Keratinocyte (primary cell): ENCODE results near the gene ZNF335. TPM values are rescaled to one million over a fixed set of nuclear protein-coding genes. Genes with fewer than 3 reads are reported as not detected.

Source experiments
- DNase-seq: peaks from one replicate; pipeline ENCODE4 v3.0.0-alpha.2; 2011; ENCODE audit warnings: low read depth, missing footprints, low spot score
- FAIRE-seq: peaks from 2 replicates; lab custom pipeline; 2011; peaks lifted over from hg19 to GRCh38; lab: Jason Lieb, UNC
- H2AFZ ChIP-seq: 2 replicates; pipeline ENCODE4 v1.6.0; 2012; ENCODE audit warnings: low read length, control low read depth, inconsistent platforms; ENCODE audit not compliant: control insufficient read depth
- H3K27ac ChIP-seq: 2 replicates; pipeline ENCODE4 v1.5.1; 2011; ENCODE audit warnings: low read length; ENCODE audit not compliant: control insufficient read depth, insufficient read depth
- H3K27me3 ChIP-seq: 3 replicates; pipeline ENCODE4 v1.6.0; 2011; ENCODE audit warnings: low read length; ENCODE audit not compliant: control insufficient read depth, insufficient read depth; ENCODE audit errors: extremely low read depth
- H3K36me3 ChIP-seq, 2 experiments: 2 replicates in 1 of 2; 3 replicates in 1 of 2; pipeline ENCODE4 v1.5.1; 2011; ENCODE audit warnings: low read length in 2 of 2, mild to moderate bottlenecking in 1 of 2; ENCODE audit not compliant: control insufficient read depth in 2 of 2, insufficient read depth in 2 of 2; ENCODE audit errors: extremely low read depth in 1 of 2
- H3K4me1 ChIP-seq: 3 replicates; pipeline ENCODE4 v1.5.1; 2011; ENCODE audit warnings: low read length; ENCODE audit not compliant: control insufficient read depth, insufficient read depth; ENCODE audit errors: extremely low read depth
- H3K4me2 ChIP-seq: 3 replicates; pipeline ENCODE4 v1.6.0; 2011; ENCODE audit warnings: low read depth, low read length; ENCODE audit not compliant: control insufficient read depth, insufficient read depth; ENCODE audit errors: extremely low read depth
- H3K4me3 ChIP-seq, 3 experiments: fragments of 200-600 bp in 1 of 3; sonication (generic) in 1 of 3; 2 replicates in 2 of 3; 3 replicates in 1 of 3; pipeline ENCODE4 v1.5.1; 2011 to 2016; ENCODE audit warnings: low read length in 3 of 3, mild to moderate bottlenecking in 3 of 3, control low read depth in 2 of 3, inconsistent platforms in 1 of 3, low read depth in 1 of 3, mixed read lengths in 1 of 3, mixed run types in 1 of 3, moderate library complexity in 1 of 3; ENCODE audit not compliant: control insufficient read depth in 2 of 3, insufficient read depth in 2 of 3; ENCODE audit errors: extremely low read depth in 1 of 3
- H3K79me2 ChIP-seq: 2 replicates; pipeline ENCODE4 v1.6.0; 2012; ENCODE audit warnings: low read length; ENCODE audit not compliant: control insufficient read depth, insufficient read depth
- H3K9ac ChIP-seq: 3 replicates; pipeline ENCODE4 v1.6.0; 2011; ENCODE audit warnings: low read length; ENCODE audit not compliant: control insufficient read depth, insufficient read depth; ENCODE audit errors: extremely low read depth
- H3K9me1 ChIP-seq: 3 replicates; pipeline ENCODE4 v1.6.0; 2011; ENCODE audit warnings: low read length; ENCODE audit not compliant: control insufficient read depth, insufficient read depth; ENCODE audit errors: extremely low read depth
- H3K9me3 ChIP-seq: 2 replicates; pipeline ENCODE4 v1.5.1; 2012; ENCODE audit warnings: low read depth, low read length; ENCODE audit not compliant: control insufficient read depth
- H4K20me1 ChIP-seq: 3 replicates; pipeline ENCODE4 v1.6.0; 2011; ENCODE audit warnings: low read length; ENCODE audit not compliant: control insufficient read depth, insufficient read depth; ENCODE audit errors: extremely low read depth
- EZH2 ChIP-seq: IDR thresholded peaks from one replicate; pipeline ENCODE4 v1.6.1; 2012; ENCODE audit warnings: inconsistent platforms, mild to moderate bottlenecking, low read length, moderate library complexity
- dilution Hi-C: fragments of 300-500 bp; cut with MboI; formaldehyde crosslinking; loops from one replicate; pipeline ENCODE4 v1.7.0; 2020; ENCODE audit warnings: low sequenced_read_pairs; ENCODE audit not compliant: extremely low pct_ligation_motif_present
- polyA plus RNA-seq, 5 experiments: library from polyadenylated mRNA; depleted of rRNA in 3 of 5; stranded (reverse) in 3 of 5; stranded (forward) in 1 of 5; unstranded in 1 of 5; fragments of >200 nt; gene quantifications; 1 replicate in 1 of 5; 2 replicates in 3 of 5; 3 replicates in 1 of 5; pipeline versions ENCODE4 v1.2.1 to v1.2.3, GENCODE V29; 2011 to 2012; ENCODE audit warnings: missing spikeins in 2 of 5, low read depth in 1 of 5, low replicate concordance in 1 of 5
- TF ChIP-seq, protein P1 (sequence below), 3 experiments: IDR thresholded peaks in 1 of 3; conservative IDR thresholded peaks in 1 of 3; optimal IDR thresholded peaks in 1 of 3; 2 replicates in 2 of 3; 3 replicates in 1 of 3; pipeline versions ENCODE3 to v1.5.1; 2011; ENCODE audit warnings: low read length in 3 of 3, mild to moderate bottlenecking in 3 of 3, moderate library complexity in 2 of 3, control low read depth in 1 of 3, inconsistent platforms in 1 of 3; ENCODE audit not compliant: insufficient read depth in 2 of 3; ENCODE audit errors: extremely low read depth in 1 of 3

The ZNF335 gene
- polyA plus RNA-seq, 1 donor (not counting 4 experiments of a cell fraction or from before 2014, with no cell fraction given) = 5.8 TPM

DNA sequence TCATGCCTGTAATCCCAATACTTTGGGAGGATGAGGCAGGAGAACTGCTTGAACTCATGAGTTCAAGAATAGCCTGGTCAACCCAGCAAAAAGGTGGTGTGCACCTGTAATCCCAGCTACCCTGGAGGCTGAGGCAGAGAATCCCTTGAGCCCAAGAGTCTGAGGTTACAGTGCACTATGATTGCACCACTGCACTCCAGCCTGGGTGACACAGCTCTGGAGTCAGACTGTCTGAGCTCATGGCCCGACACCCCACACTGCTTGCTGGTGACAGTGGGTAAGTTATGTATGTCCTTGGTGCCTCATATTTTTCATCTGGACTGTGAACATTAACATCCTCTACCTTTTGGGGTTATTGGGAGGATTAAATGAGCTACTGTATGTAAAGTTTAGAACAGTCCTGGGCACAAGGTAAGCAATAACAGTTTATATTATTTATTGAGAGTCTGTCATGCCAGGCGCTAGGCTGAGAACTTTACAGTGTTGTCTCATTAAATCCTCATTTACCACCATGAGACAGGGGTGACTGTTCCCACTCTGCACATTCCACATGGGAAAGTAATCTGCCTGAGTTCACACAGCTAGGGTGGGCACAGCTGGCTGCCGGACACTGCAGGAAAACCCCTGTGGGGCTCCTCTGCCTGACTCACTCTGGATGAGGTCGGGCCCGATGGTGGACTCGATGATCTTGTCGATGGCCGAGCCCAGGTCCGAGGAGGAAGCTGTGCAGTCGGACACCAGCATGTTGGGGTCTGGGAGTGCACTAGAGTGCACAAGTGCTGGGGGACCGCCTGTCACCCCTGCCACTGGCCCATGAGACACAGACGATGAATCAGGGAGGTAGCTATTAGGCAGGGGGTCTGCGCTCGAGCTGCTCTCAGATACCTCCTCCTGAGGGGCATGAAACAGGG is 2.9 kb downstream of the ZNF335 start:
- no peak for FAIRE-seq

DNA sequence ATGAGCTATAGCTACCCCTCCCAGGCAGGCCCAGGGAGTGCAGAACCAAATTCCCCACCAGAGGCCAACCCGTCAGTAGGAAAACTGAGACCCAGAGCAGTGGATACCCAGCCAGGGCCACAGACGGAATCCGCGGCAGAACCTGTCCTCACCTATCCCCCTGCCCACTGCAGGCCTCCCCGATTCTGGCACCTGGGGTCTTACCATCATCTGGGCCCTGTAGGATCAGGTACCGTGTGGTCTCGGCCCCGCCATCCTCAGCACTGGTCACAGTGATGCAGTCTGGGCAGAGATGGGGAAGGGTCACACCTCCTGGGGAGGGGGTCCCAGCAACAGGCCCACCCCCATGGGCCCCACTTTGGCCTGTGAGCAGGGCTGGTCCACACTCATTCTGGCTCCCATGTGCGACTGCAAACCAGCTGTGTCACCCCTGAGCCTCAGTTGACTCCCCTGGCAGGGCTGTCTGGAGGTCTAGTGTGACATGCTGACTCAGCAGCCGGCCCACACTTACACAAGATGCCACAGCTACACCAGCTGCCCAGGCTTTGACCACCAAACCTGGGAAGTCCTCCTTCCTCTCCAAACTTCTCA is 3.8 kb downstream of the ZNF335 start:
- DNase-seq (no peak), FAIRE-seq (no peak)
- Histone ChIP-seq H3K27ac (no peak overlapping the region), H3K9me3 (no peaks in the 10 kb centered on the region), H3K27me3 (no peaks in the 10 kb centered on the region), H2AFZ (no peak overlapping the region), H3K9ac (no peak overlapping the region), H3K36me3 (peaks cover 43% of the 10 kb centered on the region in 2 experiments), H3K79me2 (peaks cover 34% of the 10 kb centered on the region), H3K4me2 (no peak overlapping the region), H3K9me1 (no peaks in the 10 kb centered on the region), H3K4me3 (no peak overlapping the region), H4K20me1 (no peaks in the 10 kb centered on the region), H3K4me1 (peaks cover 20% of the 10 kb centered on the region)
- dilution Hi-C loops = no loop called here
- TF ChIP-seq, protein P1, sequence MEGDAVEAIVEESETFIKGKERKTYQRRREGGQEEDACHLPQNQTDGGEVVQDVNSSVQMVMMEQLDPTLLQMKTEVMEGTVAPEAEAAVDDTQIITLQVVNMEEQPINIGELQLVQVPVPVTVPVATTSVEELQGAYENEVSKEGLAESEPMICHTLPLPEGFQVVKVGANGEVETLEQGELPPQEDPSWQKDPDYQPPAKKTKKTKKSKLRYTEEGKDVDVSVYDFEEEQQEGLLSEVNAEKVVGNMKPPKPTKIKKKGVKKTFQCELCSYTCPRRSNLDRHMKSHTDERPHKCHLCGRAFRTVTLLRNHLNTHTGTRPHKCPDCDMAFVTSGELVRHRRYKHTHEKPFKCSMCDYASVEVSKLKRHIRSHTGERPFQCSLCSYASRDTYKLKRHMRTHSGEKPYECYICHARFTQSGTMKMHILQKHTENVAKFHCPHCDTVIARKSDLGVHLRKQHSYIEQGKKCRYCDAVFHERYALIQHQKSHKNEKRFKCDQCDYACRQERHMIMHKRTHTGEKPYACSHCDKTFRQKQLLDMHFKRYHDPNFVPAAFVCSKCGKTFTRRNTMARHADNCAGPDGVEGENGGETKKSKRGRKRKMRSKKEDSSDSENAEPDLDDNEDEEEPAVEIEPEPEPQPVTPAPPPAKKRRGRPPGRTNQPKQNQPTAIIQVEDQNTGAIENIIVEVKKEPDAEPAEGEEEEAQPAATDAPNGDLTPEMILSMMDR (optimal IDR thresholded peaks at IDR 0.05 in 1 of 3, IDR thresholded peaks at IDR 0.05 in 1 of 3, conservative IDR thresholded peaks at IDR 0.05 in 1 of 3; ENCODE audit: extremely low read depth in 1 of 3, insufficient read depth in 2 of 3, low read length in 3 of 3) = no peak
- no peak for TF ChIP-seq EZH2

More for the DNA sequence above, 2.9 kb downstream of the ZNF335 start:
- no peak overlapping the region for H3K4me2 ChIP-seq
- no peaks in the 10 kb centered on the region for H3K9me3 ChIP-seq
- TF ChIP-seq, protein P1 (optimal IDR thresholded peaks at IDR 0.05 in 1 of 3, IDR thresholded peaks at IDR 0.05 in 1 of 3, conservative IDR thresholded peaks at IDR 0.05 in 1 of 3; ENCODE audit: extremely low read depth in 1 of 3, insufficient read depth in 2 of 3, low read length in 3 of 3) = peak in 1 of 3 experiments; percentile 10
- no peak for TF ChIP-seq EZH2
- no peak overlapping the region for H2AFZ ChIP-seq
- H3K36me3 ChIP-seq = peaks cover 35% of the 10 kb centered on the region in 2 experiments
- no peaks in the 10 kb centered on the region for H4K20me1 ChIP-seq
- no peaks in the 10 kb centered on the region for H3K27me3 ChIP-seq
- no peak for DNase-seq
- H3K27ac ChIP-seq = no peak overlapping the region
- no peaks in the 10 kb centered on the region for H3K9me1 ChIP-seq
- H3K4me3 ChIP-seq = no peak overlapping the region
- H3K79me2 ChIP-seq = peaks cover 34% of the 10 kb centered on the region
- peaks cover 23% of the 10 kb centered on the region for H3K4me1 ChIP-seq
- dilution Hi-C loops = no loop called here
- no peak overlapping the region for H3K9ac ChIP-seq
